Activated T-cell treated with anti-CD3 and anti-CD28 coated beads, Interleukin-2, amount 50 U/mL, for 72 hours (primary cell): Measurements from ENCODE around the gene SNX2. TPM values are rescaled to one million over a fixed set of nuclear protein-coding genes. Genes with fewer than 3 reads are reported as not detected.

ENCODE experiments used
- ATAC-seq, 2 donors: fragments of 150-1000 bp; cut with Tn5 transposase; replicated peaks in 1 of 2; 2 replicates each; pipeline ENCODE4 v1.10.0; 2021; ENCODE audit warnings: moderate library complexity in 2 of 2, mild to moderate bottlenecking in 1 of 2
- DNase-seq, 2 donors: peaks; one replicate each; pipeline ENCODE4 v3.0.0; 2021 to 2022; ENCODE audit warnings: mixed read lengths in 1 of 2
- H3K27ac Mint-ChIP-seq: one replicate; pipeline ENCODE4 v1.8.0; 2022; ENCODE audit warnings: mild to moderate bottlenecking, moderate library complexity, mixed read lengths
- H3K27me3 Mint-ChIP-seq: one replicate; pipeline ENCODE4 v1.8.0; 2022; ENCODE audit warnings: low read depth, mixed read lengths
- H3K36me3 Mint-ChIP-seq, 2 donors: one replicate each; pipeline ENCODE4 v1.8.0; 2022; ENCODE audit warnings: mixed read lengths in 2 of 2, mild to moderate bottlenecking in 1 of 2; ENCODE audit not compliant: insufficient read depth in 2 of 2
- H3K4me1 Mint-ChIP-seq: one replicate; pipeline ENCODE4 v1.8.0; 2022; ENCODE audit warnings: low read depth, mixed read lengths
- H3K4me3 Mint-ChIP-seq, 2 donors: one replicate each; pipeline ENCODE4 v1.8.0; 2022; ENCODE audit warnings: mild to moderate bottlenecking in 2 of 2, mixed read lengths in 2 of 2, moderate library complexity in 2 of 2
- H3K9me3 Mint-ChIP-seq, 2 donors: one replicate each; pipeline ENCODE4 v1.8.0; 2022; ENCODE audit warnings: mixed read lengths in 2 of 2
- total RNA-seq, 2 donors: library from RNA; stranded (reverse); gene quantifications; one replicate each; pipeline ENCODE4 v1.2.3, GENCODE V29; 2022

The SNX2 gene
- total RNA-seq, 2 donors from 2014 or later = 38.2 to 40.8 TPM

- H3K4me3 Mint-ChIP-seq = no peak overlapping the region
- H3K27ac Mint-ChIP-seq = no peak overlapping the region
- no peak for ATAC-seq
- peaks cover 7% of the 10 kb centered on the region for H3K27me3 Mint-ChIP-seq
- peaks cover 0 to 2% of the 10 kb centered on the region in 2 donors for H3K9me3 Mint-ChIP-seq
- peaks cover 0 to 3% of the 10 kb centered on the region in 2 donors for H3K36me3 Mint-ChIP-seq
- no peak for DNase-seq
- peaks cover 16% of the 10 kb centered on the region for H3K4me1 Mint-ChIP-seq
Observed at GRCh38 chr5:122863240-122863639, 88.4 kb downstream of the SNX2 start.

DNA sequence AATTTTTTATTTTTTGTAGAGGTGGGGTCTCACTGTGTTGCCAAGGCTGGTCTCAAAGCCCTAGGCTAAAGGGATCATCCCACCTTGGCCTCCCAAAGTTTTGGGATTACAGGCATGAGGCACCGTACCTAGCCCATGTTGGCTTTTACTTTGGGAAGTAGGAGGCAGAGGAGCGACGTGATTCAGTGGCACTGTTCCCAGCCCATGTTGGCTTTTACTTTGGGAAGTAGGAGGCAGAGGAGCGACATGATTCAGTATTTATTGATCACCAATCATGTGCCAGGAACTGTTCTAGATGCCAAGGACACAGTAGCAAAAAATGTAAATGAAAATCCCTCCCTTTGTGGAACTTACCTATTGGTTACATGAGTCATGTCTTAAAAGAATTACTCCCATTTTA, 88.8 kb downstream of the SNX2 start:
- Mint-ChIP-seq H3K4me3 (peak overlapping the region in 1 of 2 donors; percentile 59), H3K9me3 (peaks cover 0 to 2% of the 10 kb centered on the region in 2 donors), H3K36me3 (peaks cover 0 to 3% of the 10 kb centered on the region in 2 donors), H3K27ac (no peak overlapping the region), H3K27me3 (peaks cover 7% of the 10 kb centered on the region), H3K4me1 (peaks cover 16% of the 10 kb centered on the region)
- DNase-seq = no peak
- ATAC-seq = no peak

DNA sequence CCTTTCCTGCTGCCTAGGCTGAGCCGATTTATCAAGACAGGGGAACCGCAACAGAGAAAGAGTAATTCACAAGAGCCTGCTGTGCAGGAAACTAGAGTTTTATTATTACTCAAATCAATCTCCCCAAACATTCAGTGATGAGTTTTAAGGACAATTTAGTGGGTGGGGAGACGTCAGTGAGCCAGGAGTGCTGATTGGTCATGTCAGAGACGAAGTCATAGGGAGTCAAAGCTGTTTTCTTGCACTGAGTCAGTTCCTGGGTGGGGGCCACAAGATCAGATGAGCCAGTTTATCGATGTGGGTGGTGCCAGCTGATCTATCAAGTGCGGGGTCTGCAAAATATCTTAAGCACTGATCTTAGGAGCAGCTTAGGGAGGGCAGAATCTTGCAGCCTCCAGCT, 89.5 kb downstream of the SNX2 start:
- peaks cover 7% of the 10 kb centered on the region for H3K27me3 Mint-ChIP-seq
- peaks cover 0 to 2% of the 10 kb centered on the region in 2 donors for H3K9me3 Mint-ChIP-seq
- peak; percentile 90 to 96 for ATAC-seq
- H3K27ac Mint-ChIP-seq = peak overlapping the region; percentile 47
- peaks cover 0 to 3% of the 10 kb centered on the region in 2 donors for H3K36me3 Mint-ChIP-seq
- DNase-seq = peak; percentile 35 to 69
- H3K4me1 Mint-ChIP-seq = peaks cover 16% of the 10 kb centered on the region
- peak overlapping the region; percentile 25 to 59 for H3K4me3 Mint-ChIP-seq

GRCh38 chr5:122864842-122865241, 90.0 kb downstream of the SNX2 start:
- peak in 1 of 2 donors; percentile 13 for DNase-seq
- peak overlapping the region; percentile 47 for H3K27ac Mint-ChIP-seq
- H3K4me3 Mint-ChIP-seq = peak overlapping the region; percentile 25 to 59
- H3K36me3 Mint-ChIP-seq = peaks cover 0 to 3% of the 10 kb centered on the region in 2 donors
- peaks cover 0 to 2% of the 10 kb centered on the region in 2 donors for H3K9me3 Mint-ChIP-seq
- H3K27me3 Mint-ChIP-seq = peaks cover 7% of the 10 kb centered on the region
- peaks cover 16% of the 10 kb centered on the region for H3K4me1 Mint-ChIP-seq
- ATAC-seq = peak; percentile 43 to 63

DNA sequence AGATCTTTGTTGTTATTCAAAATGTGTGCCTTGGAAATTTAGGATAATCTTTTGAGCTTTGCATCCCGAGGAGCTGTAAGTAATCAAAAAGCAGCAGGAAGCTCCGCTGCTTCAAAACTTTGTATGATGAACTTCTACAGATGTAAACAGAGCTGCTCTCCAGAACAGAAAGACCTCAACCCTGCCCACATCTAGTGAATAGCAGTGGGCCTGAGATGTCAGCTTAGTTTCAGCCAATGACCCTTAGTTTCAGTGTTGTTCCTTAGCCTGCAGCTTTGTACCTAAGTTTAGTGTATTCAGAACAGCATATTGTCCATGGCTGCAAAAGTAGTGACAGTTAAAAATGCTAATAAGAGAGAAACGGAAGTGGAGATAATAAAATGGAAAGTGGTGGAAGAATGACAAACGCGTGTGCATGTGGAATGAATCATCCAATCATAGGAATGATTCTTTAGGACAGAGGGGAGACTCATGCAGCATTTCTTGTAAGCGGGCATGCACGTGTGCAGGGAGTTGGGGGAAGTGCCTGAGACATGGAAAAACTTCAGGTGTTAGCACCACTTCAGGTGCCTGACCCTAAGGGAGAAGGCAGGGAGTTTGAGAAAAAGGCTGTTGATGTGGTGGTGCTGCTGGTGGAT, 95.5 kb downstream of the SNX2 start:
- Mint-ChIP-seq H3K36me3 (no peaks in the 10 kb centered on the region), H3K4me3 (no peak overlapping the region), H3K27ac (no peak overlapping the region), H3K4me1 (no peaks in the 10 kb centered on the region), H3K9me3 (no peaks in the 10 kb centered on the region), H3K27me3 (no peaks in the 10 kb centered on the region)
- ATAC-seq = no peak
- no peak for DNase-seq

- Mint-ChIP-seq H3K27ac (no peak overlapping the region), H3K36me3 (no peaks in the 10 kb centered on the region), H3K4me1 (no peaks in the 10 kb centered on the region), H3K9me3 (no peaks in the 10 kb centered on the region), H3K27me3 (peaks cover 4% of the 10 kb centered on the region), H3K4me3 (no peak overlapping the region)
- ATAC-seq = no peak
- DNase-seq = no peak
Observed at GRCh38 chr5:122871661-122872060, 96.8 kb downstream of the SNX2 start.

- no peak overlapping the region for H3K4me3 Mint-ChIP-seq
- H3K4me1 Mint-ChIP-seq = no peaks in the 10 kb centered on the region
- H3K27ac Mint-ChIP-seq = no peak overlapping the region
- DNase-seq = no peak
- ATAC-seq = no peak
- H3K27me3 Mint-ChIP-seq = peaks cover 18% of the 10 kb centered on the region
- H3K9me3 Mint-ChIP-seq = no peaks in the 10 kb centered on the region
- no peaks in the 10 kb centered on the region for H3K36me3 Mint-ChIP-seq
Observed at GRCh38 chr5:122874179-122874875, 99.4 kb downstream of the SNX2 start.

GRCh38 chr5:122877518-122877917, 102.6 kb downstream of the SNX2 start:
- Mint-ChIP-seq H3K27ac (no peak overlapping the region), H3K36me3 (no peaks in the 10 kb centered on the region), H3K9me3 (no peaks in the 10 kb centered on the region), H3K4me1 (peaks cover 6% of the 10 kb centered on the region), H3K27me3 (peaks cover 18% of the 10 kb centered on the region), H3K4me3 (no peak overlapping the region)
- DNase-seq (no peak), ATAC-seq (no peak)

GRCh38 chr5:122879076-122879475, 104.2 kb downstream of the SNX2 start:
- ATAC-seq (no peak), DNase-seq (no peak)
- H3K27me3 Mint-ChIP-seq = peaks cover 18% of the 10 kb centered on the region
- no peaks in the 10 kb centered on the region for H3K36me3 Mint-ChIP-seq
- H3K4me3 Mint-ChIP-seq = no peak overlapping the region
- H3K9me3 Mint-ChIP-seq = no peaks in the 10 kb centered on the region
- peaks cover 12% of the 10 kb centered on the region for H3K4me1 Mint-ChIP-seq
- no peak overlapping the region for H3K27ac Mint-ChIP-seq

Other genes with a start within 250 kb of the SNX2 start
- gene SNX24, start 70.5 kb downstream of the SNX2 start, total RNA-seq = 1 to 10 TPM; 3.9 to 8.7 TPM